GM18505 (cell line): Measurements from ENCODE around the gene HYAL1.
"Not testable (repeated sequence)": the region's sequence is repeated elsewhere in the genome, so short reads cannot be mapped to it uniquely, and the experiment has no call there.

Experiments used
- ATAC-seq: cut with Tn5 transposase; IDR thresholded peaks from one replicate; pipeline ENCODE4 v1.9.1; 2021; ENCODE audit not compliant: unreplicated experiment
- POLR2A ChIP-seq: IDR thresholded peaks from 4 replicates; pipeline ENCODE4 v1.6.1; 2011; ENCODE audit warnings: borderline replicate concordance; ENCODE audit not compliant: insufficient read depth, insufficient read length; ENCODE audit errors: extremely low read depth

Gene HYAL1

GRCh38 chr3:50319181-50319893 is 16.0 kb upstream of the HYAL1 start:
- ATAC-seq, result no peak

GRCh38 chr3:50318615-50319014 is 15.2 kb upstream of the HYAL1 start:
- no peak for ATAC-seq
- TF ChIP-seq POLR2A, result no peak

More at GRCh38 chr3:50319181-50319893, 16.0 kb upstream of the HYAL1 start:
- no peak for TF ChIP-seq POLR2A

- ATAC-seq, result no peak
- no peak for TF ChIP-seq POLR2A
These were observed 14.8 kb upstream of the HYAL1 start for GRCh38 chr3:50318163-50318562.

- ATAC-seq, result no peak
- no peak for TF ChIP-seq POLR2A
These were observed 13.9 kb upstream of the HYAL1 start for GRCh38 chr3:50317300-50317699.

GRCh38 chr3:50316657-50317242 is 13.4 kb upstream of the HYAL1 start:
- no peak for TF ChIP-seq POLR2A
- no peak for ATAC-seq

- ATAC-seq, result no peak
- no peak for TF ChIP-seq POLR2A
These were observed 11.4 kb upstream of the HYAL1 start for GRCh38 chr3:50314816-50315215.

GRCh38 chr3:50314342-50314741 is 11.0 kb upstream of the HYAL1 start:
- no peak for ATAC-seq
- no peak for TF ChIP-seq POLR2A

- not testable (repeated sequence) for ATAC-seq
These were observed 8.7 kb upstream of the HYAL1 start for GRCh38 chr3:50312041-50312440.

- ATAC-seq, result no peak
- no peak for TF ChIP-seq POLR2A
These were observed 1.2 kb upstream of the HYAL1 start for GRCh38 chr3:50304601-50305000.

GRCh38 chr3:50302095-50303012 is 1.0 kb downstream of the HYAL1 start:
- no peak for TF ChIP-seq POLR2A
- ATAC-seq, result no peak

GRCh38 chr3:50300681-50301254 is 2.6 kb downstream of the HYAL1 start:
- TF ChIP-seq POLR2A, result no peak
- ATAC-seq, result no peak

- no peak for TF ChIP-seq POLR2A
- ATAC-seq, result no peak
These were observed 3.3 kb downstream of the HYAL1 start for GRCh38 chr3:50299929-50300680.

- TF ChIP-seq POLR2A, result no peak
- no peak for ATAC-seq
These were observed 3.8 kb downstream of the HYAL1 start for GRCh38 chr3:50299638-50299928.
